Liver (tissue), 10 donors: ENCODE data around the gene SLX1A. TPM values are rescaled to one million over a fixed set of nuclear protein-coding genes. Genes with fewer than 3 reads are reported as not detected.
"Not testable (repeated sequence)": the region's sequence is repeated elsewhere in the genome, so short reads cannot be mapped to it uniquely, and the experiment has no call there.

Source experiments
- DNase-seq: peaks from one replicate; pipeline ENCODE4 v3.0.0-alpha.2; 2017; ENCODE audit warnings: low spot score
- H3K27ac ChIP-seq, 2 donors: one replicate each; pipeline ENCODE4 v1.7.0; 2013; ENCODE audit warnings: inconsistent platforms in 2 of 2, low read length in 2 of 2, control low read depth in 1 of 2, low read depth in 1 of 2, mild to moderate bottlenecking in 1 of 2
- H3K27me3 ChIP-seq, 4 donors: one replicate each; pipeline versions ENCODE4 v1.6.1 to v1.7.0; 2013; ENCODE audit warnings: low read length in 3 of 4, inconsistent platforms in 1 of 4, mild to moderate bottlenecking in 1 of 4, moderate library complexity in 1 of 4; ENCODE audit not compliant: control insufficient read depth in 4 of 4, insufficient read depth in 4 of 4
- H3K36me3 ChIP-seq, 4 donors: one replicate each; pipeline versions ENCODE4 v1.6.1 to v1.7.0; 2013; ENCODE audit warnings: low read length in 3 of 4, mild to moderate bottlenecking in 3 of 4, low read depth in 1 of 4, moderate library complexity in 1 of 4; ENCODE audit not compliant: control insufficient read depth in 4 of 4, insufficient read depth in 3 of 4
- H3K4me1 ChIP-seq, 4 donors: one replicate each; pipeline versions ENCODE4 v1.6.1 to v1.7.0; 2013; ENCODE audit warnings: low read length in 3 of 4, mild to moderate bottlenecking in 3 of 4, moderate library complexity in 1 of 4; ENCODE audit not compliant: control insufficient read depth in 4 of 4, insufficient read depth in 4 of 4
- H3K4me3 ChIP-seq, 3 donors: one replicate each; pipeline versions ENCODE4 v1.6.1 to v1.7.0; 2013; ENCODE audit warnings: low read length in 3 of 3, control low read depth in 1 of 3, low read depth in 1 of 3, mild to moderate bottlenecking in 1 of 3
- H3K9ac ChIP-seq, 2 donors: one replicate each; pipeline ENCODE4 v1.7.0; 2013; ENCODE audit warnings: low read length in 2 of 2, mild to moderate bottlenecking in 2 of 2, moderate library complexity in 2 of 2, control low read depth in 1 of 2, low read depth in 1 of 2
- H3K9me3 ChIP-seq, 4 donors: one replicate each; pipeline versions ENCODE4 v1.6.1 to v1.7.0; 2013; ENCODE audit warnings: low read length in 3 of 4; ENCODE audit not compliant: control insufficient read depth in 4 of 4
- WGBS: extraction: QIAGEN DNeasy Blood & Tissue Kit; methylation state at CpG from one replicate; pipeline ENCODE4 v1.1.7; 2013; 5-methylcytosine and 5-hydroxymethylcytosine counted together
- polyA plus RNA-seq, 2 donors: library from polyadenylated mRNA; stranded (reverse) in 1 of 2; unstranded in 1 of 2; fragments of 200-250 nt in 1 of 2; fragments of >200 nt in 1 of 2; fragmentation: Nextera tagmentation in 1 of 2; extraction: Ambion mirVana in 1 of 2; gene quantifications; one replicate each; pipeline versions ENCODE4 v1.2.1 to v1.2.3, GENCODE V29; 2013 to 2015
- small RNA-seq: library from RNA; depleted of rRNA; stranded (forward); fragments of <200 nt; gene quantifications from one replicate; pipeline ENCODE3, GENCODE V24; 2014
- total RNA-seq, 2 donors: library from RNA; depleted of rRNA; stranded (reverse); fragments of >200 nt; gene quantifications; one replicate each; pipeline ENCODE4 v1.2.3, GENCODE V29; 2014
- donor health status: healthy.
- donor health status: healthy.
- donor health status: healthy.
- donor health status: healthy.
- donor health status: healthy.

The SLX1A gene
- total and polyA plus RNA-seq, 4 donors = 37.1 to 55.2 (median 42.0) TPM

GRCh38 chr16:30211414-30211813 lies 17.7 kb downstream of the SLX1A start:
- H3K27me3 ChIP-seq, H3K27ac ChIP-seq, H3K4me3 ChIP-seq, H3K9ac ChIP-seq, H3K36me3 ChIP-seq, DNase-seq, H3K9me3 ChIP-seq, H3K4me1 ChIP-seq: not testable (repeated sequence)
- WGBS = no CpG with 5 or more reads among the region's 4 CpGs

GRCh38 chr16:30217082-30217481 lies 23.4 kb downstream of the SLX1A start:
- not testable (repeated sequence) for DNase-seq, H3K27me3 ChIP-seq, H3K4me3 ChIP-seq, H3K9me3 ChIP-seq, H3K4me1 ChIP-seq, H3K9ac ChIP-seq, H3K36me3 ChIP-seq, H3K27ac ChIP-seq
- WGBS = 88% methylated on average over 4 of the region's 5 CpGs

Small RNAs within 50 kb of the gene (small RNA-seq; reads per million reads assigned to genes)
- not detected for gene AC106782.4

Other genes starting within 250 kb of the SLX1A start
- gene TMEM219, start 231.8 kb upstream of the SLX1A start, total RNA-seq = 10 to 100 TPM; 25.5 to 29.6 TPM
- 10 to 100 TPM; 64.1 to 75.9 TPM for gene TMEM219, start 231.8 kb upstream of the SLX1A start, polyA plus RNA-seq
- gene TAOK2, start 220.0 kb upstream of the SLX1A start, total RNA-seq = 10 to 100 TPM; 19.0 to 27.9 TPM
- gene TAOK2, start 220.0 kb upstream of the SLX1A start, polyA plus RNA-seq = 10 to 100 TPM in 1 of 2 donors, 1 to 10 TPM in 1; 2.2 to 12.9 TPM
- gene HIRIP3, start 198.3 kb upstream of the SLX1A start, total RNA-seq = 10 to 100 TPM in 1 of 2 donors, 1 to 10 TPM in 1; 9.2 to 10.5 TPM
- gene HIRIP3, start 198.3 kb upstream of the SLX1A start, polyA plus RNA-seq = 1 to 10 TPM; 5.7 to 9.0 TPM
- gene INO80E, start 197.6 kb upstream of the SLX1A start, total RNA-seq = 10 to 100 TPM; 11.7 to 24.8 TPM
- gene INO80E, start 197.6 kb upstream of the SLX1A start, polyA plus RNA-seq = 10 to 100 TPM in 1 of 2 donors, 1 to 10 TPM in 1; 8.0 to 22.8 TPM
- gene DOC2A, start 182.8 kb upstream of the SLX1A start, total RNA-seq = under 1 TPM in 1 of 2 donors, not detected in 1; 0.17 TPM
- under 1 TPM; 0.09 to 0.22 TPM for gene DOC2A, start 182.8 kb upstream of the SLX1A start, polyA plus RNA-seq
- not detected for gene C16orf92, start 170.7 kb upstream of the SLX1A start, total RNA-seq
- not detected for gene C16orf92, start 170.7 kb upstream of the SLX1A start, polyA plus RNA-seq
- gene TLCD3B, start 162.6 kb upstream of the SLX1A start, total RNA-seq = under 1 TPM in 1 of 2 donors, not detected in 1; 0.65 TPM
- under 1 TPM in 1 of 2 donors, not detected in 1; 0.05 TPM for gene TLCD3B, start 162.6 kb upstream of the SLX1A start, polyA plus RNA-seq
- gene ALDOA, start 128.1 kb upstream of the SLX1A start, total RNA-seq = 10 to 100 TPM; 96.8 to 99.3 TPM
- gene ALDOA, start 128.1 kb upstream of the SLX1A start, polyA plus RNA-seq = 100 to 1,000 TPM; 142 to 251 TPM
- 10 to 100 TPM; 49.7 to 68.7 TPM for gene PPP4C, start 117.9 kb upstream of the SLX1A start, total RNA-seq
- 10 to 100 TPM; 56.3 to 79.6 TPM for gene PPP4C, start 117.9 kb upstream of the SLX1A start, polyA plus RNA-seq
- under 1 TPM; 0.09 to 0.25 TPM for gene TBX6, start 102.0 kb upstream of the SLX1A start, total RNA-seq
- gene TBX6, start 102.0 kb upstream of the SLX1A start, polyA plus RNA-seq = under 1 TPM; 0.10 to 0.26 TPM
- 10 to 100 TPM; 10.5 to 42.7 TPM for gene YPEL3, start 97.7 kb upstream of the SLX1A start, total RNA-seq
- gene YPEL3, start 97.7 kb upstream of the SLX1A start, polyA plus RNA-seq = 10 to 100 TPM; 19.7 to 29.2 TPM
- gene GDPD3, start 80.3 kb upstream of the SLX1A start, total RNA-seq = under 1 TPM; 0.42 to 0.67 TPM
- gene GDPD3, start 80.3 kb upstream of the SLX1A start, polyA plus RNA-seq = under 1 TPM; 0.43 to 0.71 TPM
- gene MAPK3, start 70.7 kb upstream of the SLX1A start, total RNA-seq = 1 to 10 TPM; 3.7 to 8.7 TPM
- gene MAPK3, start 70.7 kb upstream of the SLX1A start, polyA plus RNA-seq = 10 to 100 TPM in 1 of 2 donors, 1 to 10 TPM in 1; 7.5 to 18.6 TPM
- 10 to 100 TPM; 12.7 to 26.7 TPM for gene CORO1A, start 10.3 kb upstream of the SLX1A start, total RNA-seq
- gene CORO1A, start 10.3 kb upstream of the SLX1A start, polyA plus RNA-seq = 10 to 100 TPM in 1 of 2 donors, 1 to 10 TPM in 1; 6.0 to 16.7 TPM
- 10 to 100 TPM; 21.2 to 79.8 TPM for gene BOLA2B, start 209 bp upstream of the SLX1A start, total RNA-seq
- 10 to 100 TPM; 47.6 to 66.0 TPM for gene BOLA2B, start 209 bp upstream of the SLX1A start, polyA plus RNA-seq
- gene SULT1A3, start 5.4 kb downstream of the SLX1A start, total RNA-seq = 1 to 10 TPM; 2.8 to 9.4 TPM
- gene SULT1A3, start 5.4 kb downstream of the SLX1A start, polyA plus RNA-seq = 10 to 100 TPM; 12.6 to 13.8 TPM
- gene NPIPB13, start 54.6 kb downstream of the SLX1A start, total RNA-seq = 1 to 10 TPM; 1.3 to 1.5 TPM
- gene NPIPB13, start 54.6 kb downstream of the SLX1A start, polyA plus RNA-seq = 1 to 10 TPM in 1 of 2 donors, under 1 TPM in 1; 0.70 to 1.4 TPM
- gene CD2BP2, start 161.4 kb downstream of the SLX1A start, total RNA-seq = 10 to 100 TPM; 10.0 TPM
- 10 to 100 TPM; 13.4 to 15.4 TPM for gene CD2BP2, start 161.4 kb downstream of the SLX1A start, polyA plus RNA-seq
- 10 to 100 TPM; 16.1 to 16.5 TPM for gene TBC1D10B, start 176.6 kb downstream of the SLX1A start, total RNA-seq
- 1 to 10 TPM; 3.6 to 9.2 TPM for gene TBC1D10B, start 176.6 kb downstream of the SLX1A start, polyA plus RNA-seq
- gene MYL11, start 180.9 kb downstream of the SLX1A start, total RNA-seq = under 1 TPM in 1 of 2 donors, not detected in 1; 0.70 TPM
- gene MYL11, start 180.9 kb downstream of the SLX1A start, polyA plus RNA-seq = not detected
- 1 to 10 TPM in 1 of 2 donors, under 1 TPM in 1; 0.42 to 1.0 TPM for gene SEPTIN1, start 188.7 kb downstream of the SLX1A start, total RNA-seq
- gene SEPTIN1, start 188.7 kb downstream of the SLX1A start, polyA plus RNA-seq = 1 to 10 TPM; 1.4 to 2.8 TPM
- 1 to 10 TPM; 3.2 to 4.7 TPM for gene ZNF48, start 201.5 kb downstream of the SLX1A start, total RNA-seq
- gene ZNF48, start 201.5 kb downstream of the SLX1A start, polyA plus RNA-seq = 1 to 10 TPM; 2.3 to 3.0 TPM
- gene ZNF771, start 213.7 kb downstream of the SLX1A start, total RNA-seq = 1 to 10 TPM; 2.6 to 8.0 TPM
- gene ZNF771, start 213.7 kb downstream of the SLX1A start, polyA plus RNA-seq = 1 to 10 TPM; 5.2 to 5.3 TPM
- 10 to 100 TPM in 1 of 2 donors, 1 to 10 TPM in 1; 6.0 to 12.0 TPM for gene DCTPP1, start 236.2 kb downstream of the SLX1A start, total RNA-seq
- gene DCTPP1, start 236.2 kb downstream of the SLX1A start, polyA plus RNA-seq = 10 to 100 TPM; 18.1 to 18.8 TPM